Uterus (tissue), 4 donors: ENCODE data around the gene RNU6-8. TPM values are rescaled to one million over a fixed set of nuclear protein-coding genes. Genes with fewer than 3 reads are reported as not detected.

Experiments
- DNase-seq, 2 donors: peaks; one replicate each; pipeline ENCODE4 v3.0.0-alpha.2; 2019 to 2020
- H3K27ac ChIP-seq, 2 donors: fragments of 200-600 bp; sonication (generic); 1 replicate in 1 of 2; 2 replicates in 1 of 2; pipeline ENCODE4 v1.5.1; 2016 to 2018
- H3K27me3 ChIP-seq, 2 donors: fragments of 200-600 bp; sonication (generic); one replicate each; pipeline ENCODE4 v1.5.1; 2018 to 2019; ENCODE audit warnings: control low read depth in 1 of 2
- H3K36me3 ChIP-seq, 2 donors: fragments of 200-600 bp; sonication (generic); one replicate each; pipeline ENCODE4 v1.5.1; 2019; ENCODE audit warnings: control low read depth in 1 of 2
- H3K4me1 ChIP-seq, 2 donors: fragments of 200-600 bp; sonication (generic); one replicate each; pipeline ENCODE4 v1.5.1; 2018 to 2019; ENCODE audit warnings: control low read depth in 1 of 2
- H3K4me3 ChIP-seq, 2 donors: fragments of 200-600 bp; sonication (generic); 1 replicate in 1 of 2; 2 replicates in 1 of 2; pipeline ENCODE4 v1.5.1; 2018 to 2019; ENCODE audit warnings: mild to moderate bottlenecking in 1 of 2
- H3K9me3 ChIP-seq, 2 donors: fragments of 200-600 bp; sonication (generic); one replicate each; pipeline ENCODE4 v1.5.1; 2019; ENCODE audit warnings: control low read depth in 1 of 2
- POLR2A ChIP-seq, 2 donors: fragments of 450-650 bp; IDR thresholded peaks; one replicate each; pipeline ENCODE4 v1.6.1; 2016; ENCODE audit warnings: antibody characterized with exemption in 2 of 2, mild to moderate bottlenecking in 1 of 2, moderate library complexity in 1 of 2
- intact Hi-C: fragments of 100-400 bp; cut with DNase I; formaldehyde crosslinking; loops from one replicate; pipeline ENCODE4 v1.15.1; 2023; ENCODE audit warnings: low total_unique reads
- total RNA-seq, 4 donors: library from RNA; depleted of rRNA in 3 of 4; stranded (reverse); fragments of >200 nt in 3 of 4; gene quantifications; one replicate each; pipeline versions ENCODE4 v1.1.0 to v1.2.4, GENCODE V29; 2014 to 2023
- TF ChIP-seq, protein P1 (sequence below), 4 experiments: fragments of 200-600 bp in 2 of 4; fragments of 450-650 bp in 2 of 4; sonication (generic) in 2 of 4; IDR thresholded peaks; one replicate each; pipeline ENCODE4 v1.5.1; 2016 to 2019; ENCODE audit warnings: antibody characterized with exemption in 4 of 4, mild to moderate bottlenecking in 2 of 4, moderate library complexity in 1 of 4
- donor health status: DM: yes; HTN: yes; CAD: no.

Gene RNU6-8
- total RNA-seq, 4 donors from 2014 or later: not detected

DNA sequence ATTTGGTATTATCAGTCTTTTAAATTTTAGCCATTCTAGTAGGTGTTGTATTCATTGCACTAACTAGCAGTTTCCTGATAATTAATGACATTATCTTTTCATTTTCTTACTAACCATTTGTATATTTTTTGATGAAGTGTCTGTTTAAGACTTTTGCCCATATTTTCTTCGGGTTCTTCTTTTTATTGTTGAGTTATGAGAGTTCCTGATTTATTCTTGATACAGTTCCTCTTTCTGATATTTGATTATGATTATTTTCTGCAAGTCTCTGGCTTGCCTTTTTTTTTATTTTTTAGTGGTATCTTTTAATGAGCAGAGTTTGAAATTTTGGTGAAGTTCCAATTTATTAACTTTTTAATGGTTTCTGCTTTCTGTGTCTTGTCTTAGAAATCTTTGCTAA lies 7.4 kb downstream of the RNU6-8 start:
- no peak overlapping the region for H3K4me3 ChIP-seq
- DNase-seq: no peak
- TF ChIP-seq, protein P1, sequence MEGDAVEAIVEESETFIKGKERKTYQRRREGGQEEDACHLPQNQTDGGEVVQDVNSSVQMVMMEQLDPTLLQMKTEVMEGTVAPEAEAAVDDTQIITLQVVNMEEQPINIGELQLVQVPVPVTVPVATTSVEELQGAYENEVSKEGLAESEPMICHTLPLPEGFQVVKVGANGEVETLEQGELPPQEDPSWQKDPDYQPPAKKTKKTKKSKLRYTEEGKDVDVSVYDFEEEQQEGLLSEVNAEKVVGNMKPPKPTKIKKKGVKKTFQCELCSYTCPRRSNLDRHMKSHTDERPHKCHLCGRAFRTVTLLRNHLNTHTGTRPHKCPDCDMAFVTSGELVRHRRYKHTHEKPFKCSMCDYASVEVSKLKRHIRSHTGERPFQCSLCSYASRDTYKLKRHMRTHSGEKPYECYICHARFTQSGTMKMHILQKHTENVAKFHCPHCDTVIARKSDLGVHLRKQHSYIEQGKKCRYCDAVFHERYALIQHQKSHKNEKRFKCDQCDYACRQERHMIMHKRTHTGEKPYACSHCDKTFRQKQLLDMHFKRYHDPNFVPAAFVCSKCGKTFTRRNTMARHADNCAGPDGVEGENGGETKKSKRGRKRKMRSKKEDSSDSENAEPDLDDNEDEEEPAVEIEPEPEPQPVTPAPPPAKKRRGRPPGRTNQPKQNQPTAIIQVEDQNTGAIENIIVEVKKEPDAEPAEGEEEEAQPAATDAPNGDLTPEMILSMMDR (IDR thresholded peaks at IDR 0.05): no peak
- TF ChIP-seq POLR2A (IDR thresholded peaks at IDR 0.05): no peak
- H3K4me1 ChIP-seq: no peaks in the 10 kb centered on the region
- H3K27me3 ChIP-seq: no peaks in the 10 kb centered on the region
- no peaks in the 10 kb centered on the region for H3K9me3 ChIP-seq
- intact Hi-C loops: no loop called here
- H3K27ac ChIP-seq: no peak overlapping the region
- no peaks in the 10 kb centered on the region for H3K36me3 ChIP-seq

DNA sequence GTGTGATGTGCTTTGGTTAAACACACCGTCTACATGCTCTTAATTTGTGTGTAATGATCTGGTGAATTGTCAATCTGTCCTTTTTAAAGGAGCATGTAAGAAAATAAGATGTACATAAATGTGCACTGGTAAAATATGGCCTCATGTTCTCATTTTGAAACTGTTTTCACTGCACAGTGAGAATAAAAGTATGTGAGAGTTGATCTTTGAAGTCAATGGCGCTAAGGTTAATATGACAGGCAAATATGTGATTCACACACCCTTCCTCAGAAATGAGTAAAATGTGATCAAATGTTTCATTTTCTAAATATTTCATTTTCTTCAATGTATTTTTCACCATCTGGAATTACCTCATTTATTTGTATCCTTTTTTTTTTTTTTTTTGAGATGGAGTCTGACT lies 9.5 kb downstream of the RNU6-8 start:
- Histone ChIP-seq H3K27ac (no peak overlapping the region), H3K36me3 (no peaks in the 10 kb centered on the region), H3K4me1 (no peaks in the 10 kb centered on the region), H3K4me3 (no peak overlapping the region), H3K9me3 (no peaks in the 10 kb centered on the region), H3K27me3 (no peaks in the 10 kb centered on the region)
- intact Hi-C loops: no loop called here
- DNase-seq: no peak
- TF ChIP-seq, protein P1 (IDR thresholded peaks at IDR 0.05): no peak
- no peak for TF ChIP-seq POLR2A (IDR thresholded peaks at IDR 0.05)

DNA sequence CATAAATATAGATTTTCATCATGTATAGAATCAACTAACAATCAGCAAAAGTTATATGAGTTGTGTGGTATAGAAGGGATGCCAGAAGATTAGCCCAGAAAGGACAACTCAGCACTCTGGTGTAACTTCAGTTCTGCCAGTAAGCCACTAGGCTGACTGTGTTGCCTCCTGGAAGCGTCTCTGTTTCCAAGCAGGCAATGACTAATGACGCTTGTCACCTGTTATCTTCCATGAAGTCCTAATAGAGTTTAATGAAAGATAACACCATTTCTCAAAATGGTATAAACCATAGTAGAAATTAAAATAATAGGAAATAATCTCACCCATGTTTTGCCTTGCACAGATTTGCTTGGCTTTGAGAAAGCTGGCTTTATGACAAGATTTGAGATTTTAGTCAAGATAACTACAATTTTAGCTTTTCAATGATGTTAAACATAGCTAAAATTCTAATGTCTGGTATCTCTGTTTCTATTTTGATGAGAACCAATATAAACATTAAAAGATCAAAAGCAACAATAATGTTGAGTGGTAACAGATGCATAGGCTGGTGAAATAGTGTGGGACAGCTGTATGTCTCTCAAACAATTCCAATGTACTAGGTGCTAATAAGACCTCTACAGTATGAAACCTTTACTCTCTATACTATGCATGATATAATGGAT lies 10.2 kb downstream of the RNU6-8 start:
- no peak for DNase-seq
- H3K4me1 ChIP-seq: no peaks in the 10 kb centered on the region
- no peaks in the 10 kb centered on the region for H3K27me3 ChIP-seq
- intact Hi-C loops: no loop called here
- H3K4me3 ChIP-seq: no peak overlapping the region
- H3K36me3 ChIP-seq: no peaks in the 10 kb centered on the region
- no peaks in the 10 kb centered on the region for H3K9me3 ChIP-seq
- no peak overlapping the region for H3K27ac ChIP-seq
- TF ChIP-seq POLR2A (IDR thresholded peaks at IDR 0.05): no peak
- TF ChIP-seq, protein P1 (IDR thresholded peaks at IDR 0.05): no peak

DNA sequence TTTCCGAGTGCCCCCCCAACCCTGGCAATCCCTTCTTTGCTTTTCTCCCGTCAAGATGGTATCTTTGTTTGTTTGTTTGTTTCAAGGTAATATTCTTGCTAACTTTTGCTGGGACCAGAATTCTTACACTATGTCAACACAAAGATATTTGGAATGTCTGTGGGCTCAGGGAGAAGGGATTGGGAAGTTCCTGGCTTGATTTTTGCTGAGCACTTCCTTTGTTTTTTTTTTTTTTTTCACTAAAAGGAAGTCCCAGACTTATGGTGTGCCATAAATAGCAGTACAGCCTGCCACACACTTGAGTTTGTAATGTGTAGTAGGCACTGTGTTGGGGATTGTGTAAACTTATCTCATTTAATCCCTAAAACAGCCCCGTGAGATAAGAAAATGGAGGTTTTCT lies 12.4 kb downstream of the RNU6-8 start:
- no peaks in the 10 kb centered on the region for H3K27me3 ChIP-seq
- H3K27ac ChIP-seq: no peak overlapping the region
- no peaks in the 10 kb centered on the region for H3K4me1 ChIP-seq
- intact Hi-C loops: no loop called here
- TF ChIP-seq, protein P1 (IDR thresholded peaks at IDR 0.05): no peak
- no peak for TF ChIP-seq POLR2A (IDR thresholded peaks at IDR 0.05)
- H3K36me3 ChIP-seq: no peaks in the 10 kb centered on the region
- no peaks in the 10 kb centered on the region for H3K9me3 ChIP-seq
- no peak overlapping the region for H3K4me3 ChIP-seq
- no peak for DNase-seq

DNA sequence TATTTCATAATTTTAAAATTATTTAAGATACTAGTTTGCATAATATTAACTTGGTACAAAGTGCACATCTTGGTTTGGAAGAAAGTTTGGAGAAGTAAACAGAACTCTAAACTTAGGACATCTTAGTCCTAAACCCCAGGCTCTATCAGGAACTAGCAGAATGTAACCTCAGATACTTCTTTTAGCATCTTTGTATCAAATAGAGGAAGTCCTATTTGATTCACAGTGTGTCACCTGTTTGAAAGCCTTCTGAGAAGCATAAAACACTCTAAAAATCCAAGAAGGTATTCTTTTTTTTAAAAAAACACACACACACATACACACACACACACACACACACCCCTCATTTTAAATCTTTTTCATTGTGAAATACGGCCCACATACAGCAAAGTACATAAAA lies 13.3 kb downstream of the RNU6-8 start:
- H3K4me1 ChIP-seq: no peaks in the 10 kb centered on the region
- intact Hi-C loops: no loop called here
- H3K27ac ChIP-seq: no peak overlapping the region
- H3K9me3 ChIP-seq: peaks cover 0 to 6% of the 10 kb centered on the region in 2 donors
- H3K36me3 ChIP-seq: no peaks in the 10 kb centered on the region
- DNase-seq: no peak
- no peaks in the 10 kb centered on the region for H3K27me3 ChIP-seq
- no peak overlapping the region for H3K4me3 ChIP-seq
- TF ChIP-seq, protein P1 (IDR thresholded peaks at IDR 0.05): no peak
- no peak for TF ChIP-seq POLR2A (IDR thresholded peaks at IDR 0.05)
